ENCODE measurements around the gene LCAT. TPM values are rescaled to one million over a fixed set of nuclear protein-coding genes. Genes with fewer than 3 reads are reported as not detected.

Gene LCAT
- total RNA-seq, 1 donor from 2014 or later, result 73.8 TPM

DNA sequence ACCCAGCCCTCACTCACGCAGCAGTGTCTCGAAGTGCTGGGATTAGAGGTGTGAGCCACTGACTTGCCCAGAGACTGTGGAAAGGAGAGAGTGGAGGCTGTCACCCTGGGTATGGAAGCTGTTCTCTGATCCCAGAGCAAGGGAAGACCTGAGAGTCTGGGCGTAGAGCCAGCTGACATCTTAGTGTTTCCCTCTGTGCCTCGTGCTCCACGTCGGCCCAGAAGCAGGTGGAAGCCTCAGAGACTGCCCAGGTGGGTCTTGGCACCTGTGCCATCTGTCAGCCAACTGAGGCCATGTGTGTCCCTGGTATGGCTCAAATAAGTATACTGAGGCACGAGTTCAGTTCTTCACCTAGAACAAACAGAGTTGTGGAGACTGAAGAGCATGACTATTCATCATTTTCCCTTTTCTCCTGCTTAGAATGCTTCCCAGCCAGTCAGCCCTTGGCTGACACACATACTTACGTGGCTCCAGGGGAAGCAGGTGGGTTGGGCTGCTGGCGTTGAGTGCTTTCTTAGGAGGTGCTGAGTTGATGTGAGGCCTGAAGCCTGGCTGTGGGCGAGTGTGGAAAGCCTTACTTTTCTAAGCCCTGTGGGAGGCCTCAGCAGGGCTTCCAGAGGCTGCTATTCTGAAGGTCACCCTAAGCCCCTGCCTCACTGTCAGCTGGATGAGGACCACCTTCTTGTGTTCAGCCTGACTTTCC is 20.4 kb downstream of the LCAT start:
- Mint-ChIP-seq H3K4me3 (no peak overlapping the region), H3K36me3 (peaks cover 2% of the 10 kb centered on the region), H3K4me1 (no peaks in the 10 kb centered on the region), H3K27ac (no peak overlapping the region), H3K9me3 (no peaks in the 10 kb centered on the region), H3K27me3 (ENCODE audit: low read depth) (no peaks in the 10 kb centered on the region)
- no peak for DNase-seq (ENCODE audit: low spot score in 2 of 2, unreplicated experiment in 2 of 2)
- TF ChIP-seq, protein P1, sequence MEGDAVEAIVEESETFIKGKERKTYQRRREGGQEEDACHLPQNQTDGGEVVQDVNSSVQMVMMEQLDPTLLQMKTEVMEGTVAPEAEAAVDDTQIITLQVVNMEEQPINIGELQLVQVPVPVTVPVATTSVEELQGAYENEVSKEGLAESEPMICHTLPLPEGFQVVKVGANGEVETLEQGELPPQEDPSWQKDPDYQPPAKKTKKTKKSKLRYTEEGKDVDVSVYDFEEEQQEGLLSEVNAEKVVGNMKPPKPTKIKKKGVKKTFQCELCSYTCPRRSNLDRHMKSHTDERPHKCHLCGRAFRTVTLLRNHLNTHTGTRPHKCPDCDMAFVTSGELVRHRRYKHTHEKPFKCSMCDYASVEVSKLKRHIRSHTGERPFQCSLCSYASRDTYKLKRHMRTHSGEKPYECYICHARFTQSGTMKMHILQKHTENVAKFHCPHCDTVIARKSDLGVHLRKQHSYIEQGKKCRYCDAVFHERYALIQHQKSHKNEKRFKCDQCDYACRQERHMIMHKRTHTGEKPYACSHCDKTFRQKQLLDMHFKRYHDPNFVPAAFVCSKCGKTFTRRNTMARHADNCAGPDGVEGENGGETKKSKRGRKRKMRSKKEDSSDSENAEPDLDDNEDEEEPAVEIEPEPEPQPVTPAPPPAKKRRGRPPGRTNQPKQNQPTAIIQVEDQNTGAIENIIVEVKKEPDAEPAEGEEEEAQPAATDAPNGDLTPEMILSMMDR (IDR thresholded peaks at IDR 0.05; ENCODE audit: unreplicated experiment), result no peak

DNA sequence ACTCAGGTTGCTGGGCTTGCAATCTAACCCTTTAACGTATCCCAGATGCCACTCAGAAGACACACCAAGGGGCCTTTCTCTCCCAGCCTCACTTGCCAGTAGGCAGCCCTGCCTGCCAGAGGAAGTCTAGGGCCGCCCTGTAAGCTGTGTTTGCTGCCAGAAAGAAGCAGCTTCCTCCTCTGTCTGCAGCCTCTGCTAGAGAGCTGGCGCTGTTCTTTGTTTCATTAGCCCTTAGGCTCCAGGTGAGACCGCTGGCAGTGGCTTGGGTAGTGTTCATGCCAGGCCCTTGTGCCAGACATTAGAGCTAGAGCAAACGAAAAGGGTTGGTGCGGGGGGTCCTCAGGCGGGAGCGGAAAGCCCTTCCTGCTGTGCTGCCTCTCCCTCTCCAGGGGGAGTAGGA is 21.2 kb downstream of the LCAT start:
- Mint-ChIP-seq H3K27ac (no peak overlapping the region), H3K4me1 (no peaks in the 10 kb centered on the region), H3K4me3 (no peak overlapping the region), H3K27me3 (ENCODE audit: low read depth) (no peaks in the 10 kb centered on the region), H3K9me3 (no peaks in the 10 kb centered on the region), H3K36me3 (peaks cover 3% of the 10 kb centered on the region)
- TF ChIP-seq, protein P1 (IDR thresholded peaks at IDR 0.05; ENCODE audit: unreplicated experiment), result no peak
- no peak for DNase-seq (ENCODE audit: low spot score in 2 of 2, unreplicated experiment in 2 of 2)

DNA sequence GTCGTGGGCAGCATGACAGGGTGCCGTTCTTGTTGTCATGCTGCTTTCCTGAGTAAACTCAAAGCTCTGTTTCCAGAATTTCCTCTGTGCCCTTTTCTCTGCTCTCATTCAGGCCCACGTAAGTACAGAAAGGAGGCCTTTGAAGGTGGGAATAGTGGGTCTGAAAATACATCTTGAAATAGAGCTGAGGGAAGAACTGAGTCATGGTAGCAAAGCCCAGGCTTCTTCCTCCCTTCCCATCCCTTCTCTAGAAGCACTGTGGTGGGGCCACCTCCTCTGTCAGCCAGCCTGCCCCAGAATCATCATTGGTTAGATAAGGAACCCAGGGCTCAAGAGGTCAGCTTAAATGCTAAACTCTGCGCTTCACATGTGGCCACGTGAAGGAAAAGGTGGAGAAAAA is 21.7 kb downstream of the LCAT start:
- Mint-ChIP-seq H3K4me1 (no peaks in the 10 kb centered on the region), H3K36me3 (peaks cover 6% of the 10 kb centered on the region), H3K27me3 (ENCODE audit: low read depth) (no peaks in the 10 kb centered on the region), H3K4me3 (no peak overlapping the region), H3K9me3 (no peaks in the 10 kb centered on the region), H3K27ac (peak overlapping the region; percentile 21)
- TF ChIP-seq, protein P1 (IDR thresholded peaks at IDR 0.05; ENCODE audit: unreplicated experiment), result no peak
- DNase-seq (ENCODE audit: low spot score in 2 of 2, unreplicated experiment in 2 of 2), result no peak

DNA sequence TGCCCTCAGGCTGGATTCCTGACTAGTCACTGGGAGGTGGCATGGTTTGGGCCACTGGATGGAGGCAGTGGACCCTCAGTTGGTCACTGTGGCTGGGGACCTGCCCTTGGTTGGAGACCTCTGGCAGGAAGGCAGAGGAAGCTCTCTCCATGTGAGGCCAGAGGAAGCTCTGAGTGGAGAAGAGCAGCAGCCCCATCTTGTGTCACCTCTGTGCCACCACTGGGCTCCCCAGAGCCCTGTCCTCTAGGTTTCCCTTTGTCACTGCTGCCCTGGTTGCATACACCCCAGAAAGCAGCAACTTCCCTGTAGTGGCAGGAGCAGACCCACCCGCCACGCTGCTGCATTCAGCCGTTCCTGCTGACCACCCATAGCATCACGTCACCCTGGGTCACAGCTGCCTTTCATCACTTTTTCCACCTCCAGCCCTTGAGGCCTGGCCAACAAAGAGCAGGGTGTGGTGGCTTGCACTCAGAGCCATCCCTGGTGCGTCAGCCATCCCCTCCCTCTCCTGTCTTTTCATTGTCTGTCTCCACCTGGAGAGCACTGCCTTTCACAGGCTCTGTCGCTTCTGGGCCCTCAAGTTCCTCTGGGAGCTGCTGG is 24.2 kb downstream of the LCAT start:
- Mint-ChIP-seq H3K4me1 (peaks cover 12% of the 10 kb centered on the region), H3K4me3 (no peak overlapping the region), H3K9me3 (no peaks in the 10 kb centered on the region), H3K27ac (no peak overlapping the region), H3K27me3 (ENCODE audit: low read depth) (no peaks in the 10 kb centered on the region), H3K36me3 (peaks cover 8% of the 10 kb centered on the region)
- no peak for DNase-seq (ENCODE audit: low spot score in 2 of 2, unreplicated experiment in 2 of 2)
- TF ChIP-seq, protein P1 (IDR thresholded peaks at IDR 0.05; ENCODE audit: unreplicated experiment), result no peak

DNA sequence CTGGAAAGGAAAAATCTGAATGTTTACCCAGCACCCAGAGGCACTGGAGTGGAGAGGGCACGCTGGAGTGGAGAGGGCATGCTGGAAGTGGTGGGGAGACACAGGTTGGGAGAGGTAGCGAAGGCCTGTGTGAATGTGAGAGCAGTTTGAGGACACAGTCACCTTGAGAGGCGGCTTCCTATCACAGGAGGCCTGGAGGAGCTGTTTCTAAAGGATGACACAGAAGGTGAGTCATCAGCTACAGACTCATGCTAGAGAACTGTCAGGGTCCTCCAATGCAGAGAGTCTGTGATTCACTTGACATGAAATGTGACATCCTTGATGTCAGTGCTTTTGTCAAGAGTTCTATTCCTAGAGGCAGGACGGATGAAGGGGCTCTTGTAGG is 26.1 kb downstream of the LCAT start:
- Mint-ChIP-seq H3K27me3 (ENCODE audit: low read depth) (no peaks in the 10 kb centered on the region), H3K27ac (no peak overlapping the region), H3K36me3 (peaks cover 13% of the 10 kb centered on the region), H3K4me1 (peaks cover 15% of the 10 kb centered on the region), H3K4me3 (no peak overlapping the region), H3K9me3 (no peaks in the 10 kb centered on the region)
- no peak for DNase-seq (ENCODE audit: low spot score in 2 of 2, unreplicated experiment in 2 of 2)
- TF ChIP-seq, protein P1 (IDR thresholded peaks at IDR 0.05; ENCODE audit: unreplicated experiment), result no peak

Measured in mesothelial cell of epicardium (in vitro differentiated cells).